Neural progenitor cell (in vitro differentiated cells): ENCODE measurements around the gene MDN1. TPM values are rescaled to one million over a fixed set of nuclear protein-coding genes. Genes with fewer than 3 reads are reported as not detected.

Experiments
- DNase-seq: peaks from one replicate; pipeline ENCODE4 v3.0.0-alpha.2; 2016; ENCODE audit warnings: low spot score
- H2AFZ ChIP-seq: fragments of 200-600 bp; sonication (generic); replicated peaks from 2 replicates; pipeline ENCODE4 v1.6.1; 2016; ENCODE audit warnings: antibody characterized with exemption
- H3F3A ChIP-seq: fragments of 200-600 bp; sonication (generic); 2 replicates; pipeline ENCODE4 v1.6.1; 2016; ENCODE audit warnings: antibody characterized with exemption, low read depth
- H3K27ac ChIP-seq: fragments of 200-600 bp; sonication (generic); 2 replicates; pipeline ENCODE4 v1.5.1; 2016; ENCODE audit warnings: mild to moderate bottlenecking
- H3K27me3 ChIP-seq: fragments of 200-600 bp; sonication (generic); 2 replicates; pipeline ENCODE4 v1.6.1; 2016; ENCODE audit warnings: mild to moderate bottlenecking, moderate library complexity
- H3K36me3 ChIP-seq: fragments of 200-600 bp; sonication (generic); 2 replicates; pipeline ENCODE4 v1.5.1; 2016
- H3K4me1 ChIP-seq: fragments of 200-600 bp; sonication (generic); 2 replicates; pipeline ENCODE4 v1.6.1; 2016; ENCODE audit warnings: mixed run types
- H3K4me2 ChIP-seq: fragments of 200-600 bp; sonication (generic); 2 replicates; pipeline ENCODE4 v1.6.1; 2016
- H3K4me3 ChIP-seq: fragments of 200-600 bp; sonication (generic); 2 replicates; pipeline ENCODE4 v1.5.1; 2016
- H3K79me2 ChIP-seq: fragments of 200-600 bp; sonication (generic); 2 replicates; pipeline ENCODE4 v1.6.1; 2016; ENCODE audit warnings: low read depth
- H3K9ac ChIP-seq: fragments of 200-600 bp; sonication (generic); 2 replicates; pipeline ENCODE4 v1.6.1; 2016
- H3K9me3 ChIP-seq: fragments of 200-600 bp; sonication (generic); 2 replicates; pipeline ENCODE4 v1.5.1; 2016; ENCODE audit warnings: low read depth
- H4K20me1 ChIP-seq: fragments of 200-600 bp; sonication (generic); 2 replicates; pipeline ENCODE4 v1.6.1; 2016; ENCODE audit warnings: low read depth
- H3K27ac Mint-ChIP-seq: 3 replicates; pipeline ENCODE4 v1.8.0; 2021; ENCODE audit warnings: mixed read lengths
- H3K27me3 Mint-ChIP-seq: 2 replicates; pipeline ENCODE4 v1.8.0; 2022; ENCODE audit warnings: low read depth, mild to moderate bottlenecking, inconsistent platforms, moderate library complexity, mixed read lengths; ENCODE audit not compliant: insufficient read depth
- H3K36me3 Mint-ChIP-seq: 3 replicates; pipeline ENCODE4 v1.8.0; 2021; ENCODE audit warnings: mixed read lengths
- H3K4me1 Mint-ChIP-seq: 3 replicates; pipeline ENCODE4 v1.8.0; 2021; ENCODE audit warnings: mixed read lengths
- H3K4me3 Mint-ChIP-seq: 3 replicates; pipeline ENCODE4 v1.8.0; 2021; ENCODE audit warnings: mild to moderate bottlenecking, moderate library complexity, mixed read lengths
- H3K9me3 Mint-ChIP-seq: 3 replicates; pipeline ENCODE4 v1.8.0; 2020; ENCODE audit warnings: mixed read lengths
- CTCF ChIP-seq: fragments of 200-600 bp; sonication (generic); IDR thresholded peaks from 2 replicates; pipeline ENCODE4 v1.5.1; 2017; ENCODE audit warnings: antibody characterized with exemption, mild to moderate bottlenecking
- EZH2 ChIP-seq: fragments of 200-600 bp; sonication (generic); IDR thresholded peaks from 2 replicates; pipeline ENCODE4 v1.6.1; 2017; ENCODE audit warnings: antibody characterized with exemption, mild to moderate bottlenecking, moderate library complexity
- EZH2phosphoT487 ChIP-seq: fragments of 200-600 bp; sonication (generic); IDR thresholded peaks from 2 replicates; pipeline ENCODE4 v1.6.1; 2017; ENCODE audit warnings: antibody characterized with exemption
- total RNA-seq: library from RNA; depleted of rRNA; stranded (reverse); fragments of >200 nt; gene quantifications from 2 replicates; pipeline ENCODE4 v1.2.3, GENCODE V29; 2015; ENCODE audit warnings: low replicate concordance

Gene MDN1
- total RNA-seq, 1 donor from 2014 or later = 40.7 TPM

- TF ChIP-seq EZH2 (no peak), CTCF (no peak), EZH2phosphoT487 (no peak)
- no peak overlapping the region for H3K27ac Mint-ChIP-seq
- H3K27me3 Mint-ChIP-seq = no peaks in the 10 kb centered on the region
- H3K79me2 ChIP-seq = no peaks in the 10 kb centered on the region
- peaks cover 28% of the 10 kb centered on the region for H3K36me3 Mint-ChIP-seq
- no peak overlapping the region for H3K27ac ChIP-seq
- no peak overlapping the region for H2AFZ ChIP-seq
- H3K9me3 ChIP-seq = no peaks in the 10 kb centered on the region
- H3K9ac ChIP-seq = no peak overlapping the region
- no peaks in the 10 kb centered on the region for H3K4me1 Mint-ChIP-seq
- no peaks in the 10 kb centered on the region for H3K9me3 Mint-ChIP-seq
- H3K4me2 ChIP-seq = no peak overlapping the region
- no peaks in the 10 kb centered on the region for H3K27me3 ChIP-seq
- H4K20me1 ChIP-seq = no peaks in the 10 kb centered on the region
- no peaks in the 10 kb centered on the region for H3K4me1 ChIP-seq
- DNase-seq = no peak
- H3K4me3 ChIP-seq = no peak overlapping the region
- H3K36me3 ChIP-seq = peaks cover 13% of the 10 kb centered on the region
- no peaks in the 10 kb centered on the region for H3F3A ChIP-seq
- H3K4me3 Mint-ChIP-seq = no peak overlapping the region
Observed at GRCh38 chr6:89679215-89680120, 140.1 kb downstream of the MDN1 start.

GRCh38 chr6:89678531-89678930, 141.1 kb downstream of the MDN1 start:
- Mint-ChIP-seq H3K4me1 (no peaks in the 10 kb centered on the region), H3K4me3 (no peak overlapping the region), H3K27me3 (no peaks in the 10 kb centered on the region), H3K36me3 (peaks cover 25% of the 10 kb centered on the region), H3K9me3 (no peaks in the 10 kb centered on the region), H3K27ac (no peak overlapping the region)
- H3K36me3 ChIP-seq = peaks cover 13% of the 10 kb centered on the region
- no peak overlapping the region for H3K4me2 ChIP-seq
- TF ChIP-seq EZH2phosphoT487 = no peak
- TF ChIP-seq CTCF = no peak
- no peak for TF ChIP-seq EZH2
- H3K9ac ChIP-seq = no peak overlapping the region
- H4K20me1 ChIP-seq = no peaks in the 10 kb centered on the region
- no peaks in the 10 kb centered on the region for H3K27me3 ChIP-seq
- H2AFZ ChIP-seq = no peak overlapping the region
- H3F3A ChIP-seq = no peaks in the 10 kb centered on the region
- H3K4me3 ChIP-seq = no peak overlapping the region
- no peaks in the 10 kb centered on the region for H3K4me1 ChIP-seq
- H3K27ac ChIP-seq = no peak overlapping the region
- H3K9me3 ChIP-seq = no peaks in the 10 kb centered on the region
- no peak for DNase-seq
- no peaks in the 10 kb centered on the region for H3K79me2 ChIP-seq

- H3K9me3 ChIP-seq = no peaks in the 10 kb centered on the region
- no peak overlapping the region for H3K4me2 ChIP-seq
- no peaks in the 10 kb centered on the region for H3K4me1 Mint-ChIP-seq
- no peak overlapping the region for H3K27ac ChIP-seq
- H3K9ac ChIP-seq = no peak overlapping the region
- DNase-seq = no peak
- H4K20me1 ChIP-seq = no peaks in the 10 kb centered on the region
- H3K36me3 Mint-ChIP-seq = peaks cover 28% of the 10 kb centered on the region
- no peaks in the 10 kb centered on the region for H3K9me3 Mint-ChIP-seq
- H3K4me3 ChIP-seq = no peak overlapping the region
- H3K27ac Mint-ChIP-seq = no peak overlapping the region
- no peaks in the 10 kb centered on the region for H3K27me3 ChIP-seq
- H3K4me1 ChIP-seq = no peaks in the 10 kb centered on the region
- no peak overlapping the region for H3K4me3 Mint-ChIP-seq
- TF ChIP-seq EZH2 = no peak
- TF ChIP-seq EZH2phosphoT487 = no peak
- TF ChIP-seq CTCF = no peak
- no peaks in the 10 kb centered on the region for H3F3A ChIP-seq
- no peak overlapping the region for H2AFZ ChIP-seq
- H3K79me2 ChIP-seq = no peaks in the 10 kb centered on the region
- H3K27me3 Mint-ChIP-seq = no peaks in the 10 kb centered on the region
- peaks cover 14% of the 10 kb centered on the region for H3K36me3 ChIP-seq
Observed at GRCh38 chr6:89675949-89676748, 143.4 kb downstream of the MDN1 start.
